ENCODE data around the gene SSH2.
"Not testable (repeated sequence)": the region's sequence is repeated elsewhere in the genome, so short reads cannot be mapped to it uniquely, and the experiment has no call there.

Gene SSH2

GRCh38 chr17:29710520-29710884 lies 219.5 kb downstream of the SSH2 start:
- DNase-seq (ENCODE audit: low read depth in 2 of 2, low spot score in 1 of 2): no peak

- DNase-seq (ENCODE audit: low read depth in 2 of 2, low spot score in 1 of 2): no peak
Observed at GRCh38 chr17:29709866-29710519, 220.0 kb downstream of the SSH2 start.

- DNase-seq (ENCODE audit: low read depth in 2 of 2, low spot score in 1 of 2): no peak
Observed at GRCh38 chr17:29707212-29707571, 222.8 kb downstream of the SSH2 start.

- DNase-seq (ENCODE audit: low read depth in 2 of 2, low spot score in 1 of 2): no peak
Observed at GRCh38 chr17:29706045-29706431, 224.0 kb downstream of the SSH2 start.

- no peak for DNase-seq (ENCODE audit: low read depth in 2 of 2, low spot score in 1 of 2)
Observed at GRCh38 chr17:29705386-29705785, 224.6 kb downstream of the SSH2 start.

GRCh38 chr17:29699283-29699682 lies 230.7 kb downstream of the SSH2 start:
- no peak for DNase-seq (ENCODE audit: low read depth in 2 of 2, low spot score in 1 of 2)

GRCh38 chr17:29698837-29699236 lies 231.2 kb downstream of the SSH2 start:
- DNase-seq (ENCODE audit: low read depth in 2 of 2, low spot score in 1 of 2): no peak

- DNase-seq (ENCODE audit: low read depth in 2 of 2, low spot score in 1 of 2): no peak
Observed at GRCh38 chr17:29698019-29698777, 231.8 kb downstream of the SSH2 start.

- DNase-seq (ENCODE audit: low read depth in 2 of 2, low spot score in 1 of 2): no peak
Observed at GRCh38 chr17:29697371-29697770, 232.7 kb downstream of the SSH2 start.

GRCh38 chr17:29694918-29695563 lies 235.0 kb downstream of the SSH2 start:
- no peak for DNase-seq (ENCODE audit: low read depth in 2 of 2, low spot score in 1 of 2)

GRCh38 chr17:29693751-29694150 lies 236.3 kb downstream of the SSH2 start:
- no peak for DNase-seq (ENCODE audit: low read depth in 2 of 2, low spot score in 1 of 2)

- DNase-seq (ENCODE audit: low read depth in 2 of 2, low spot score in 1 of 2): no peak
Observed at GRCh38 chr17:29687596-29687995, 242.4 kb downstream of the SSH2 start.

- DNase-seq (ENCODE audit: low read depth in 2 of 2, low spot score in 1 of 2): no peak
Observed at GRCh38 chr17:29686993-29687590, 242.9 kb downstream of the SSH2 start.

- DNase-seq (ENCODE audit: low read depth in 2 of 2, low spot score in 1 of 2): no peak
Observed at GRCh38 chr17:29683481-29683880, 246.5 kb downstream of the SSH2 start.

- DNase-seq (ENCODE audit: low read depth in 2 of 2, low spot score in 1 of 2): no peak
Observed at GRCh38 chr17:29682987-29683386, 247.0 kb downstream of the SSH2 start.

GRCh38 chr17:29682054-29682453 lies 248.0 kb downstream of the SSH2 start:
- DNase-seq (ENCODE audit: low read depth in 2 of 2, low spot score in 1 of 2): no peak

- DNase-seq (ENCODE audit: low read depth in 2 of 2, low spot score in 1 of 2): no peak
Observed at GRCh38 chr17:29677824-29678223, 252.2 kb downstream of the SSH2 start.

GRCh38 chr17:29677221-29677791 lies 252.7 kb downstream of the SSH2 start:
- no peak for DNase-seq (ENCODE audit: low read depth in 2 of 2, low spot score in 1 of 2)

GRCh38 chr17:29675961-29676360 lies 254.1 kb downstream of the SSH2 start:
- not testable (repeated sequence) for DNase-seq (ENCODE audit: low read depth in 2 of 2, low spot score in 1 of 2)

- no peak for DNase-seq (ENCODE audit: low read depth in 2 of 2, low spot score in 1 of 2)
Observed at GRCh38 chr17:29674281-29674680, 255.7 kb downstream of the SSH2 start.

- DNase-seq (ENCODE audit: low read depth in 2 of 2, low spot score in 1 of 2): no peak
Observed at GRCh38 chr17:29671661-29672060, 258.4 kb downstream of the SSH2 start.

GRCh38 chr17:29669266-29669665 lies 260.8 kb downstream of the SSH2 start:
- no peak for DNase-seq (ENCODE audit: low read depth in 2 of 2, low spot score in 1 of 2)

All from stimulated activated CD8-positive, alpha-beta memory T cell treated with anti-CD3 and anti-CD28 coated beads, Interleukin-4, amount 100 ng/mL, for 4 hours (primary cell).